HEK293 (cell line): ENCODE data around the gene RECQL.
"Not testable (repeated sequence)": the region's sequence is repeated elsewhere in the genome, so short reads cannot be mapped to it uniquely, and the experiment has no call there.

Source experiments
- CTCF ChIP-seq: fragments of 450-650 bp; formaldehyde crosslinking; IDR thresholded peaks from 2 replicates; pipeline ENCODE4 v1.5.1; 2016; ENCODE audit warnings: missing biosample characterization, missing genetic modification characterization
- KLF10 ChIP-seq: fragments of 450-650 bp; IDR thresholded peaks from 2 replicates; pipeline ENCODE4 v1.5.1; 2018; ENCODE audit warnings: missing biosample characterization, mild to moderate bottlenecking, missing genetic modification characterization
- SALL2 ChIP-seq: fragments of 450-650 bp; formaldehyde crosslinking; IDR thresholded peaks from 2 replicates; pipeline ENCODE4 v1.5.0; 2017; ENCODE audit warnings: missing biosample characterization, mild to moderate bottlenecking, missing genetic modification characterization, borderline replicate concordance
- SP2 ChIP-seq: fragments of 450-650 bp; formaldehyde crosslinking; IDR thresholded peaks from 2 replicates; pipeline ENCODE4 v1.5.1; 2016; ENCODE audit warnings: missing biosample characterization, missing genetic modification characterization
- ZBTB11 ChIP-seq: fragments of 450-650 bp; formaldehyde crosslinking; conservative IDR thresholded peaks from 2 replicates; pipeline ENCODE4 v1.5.1; 2016; ENCODE audit warnings: low read depth, missing biosample characterization, missing genetic modification characterization
- ZNF426 ChIP-seq: fragments of 450-650 bp; formaldehyde crosslinking; IDR thresholded peaks from 2 replicates; pipeline ENCODE4 v1.5.1; 2017; ENCODE audit warnings: missing biosample characterization, missing genetic modification characterization, mild to moderate bottlenecking, inconsistent platforms, moderate library complexity
- ZNF549 ChIP-seq: fragments of 450-650 bp; IDR thresholded peaks from 2 replicates; pipeline ENCODE4 v1.5.1; 2018; ENCODE audit warnings: missing biosample characterization, missing genetic modification characterization, mild to moderate bottlenecking, inconsistent platforms, moderate library complexity
- ZNF76 ChIP-seq: fragments of 450-650 bp; formaldehyde crosslinking; IDR thresholded peaks from 2 replicates; pipeline ENCODE4; 2016; ENCODE audit warnings: low read depth, missing biosample characterization, missing genetic modification characterization, borderline replicate concordance

GRCh38 chr12:21467334-21467733 is 34.1 kb downstream of the RECQL start:
- TF ChIP-seq CTCF (tag by site-specific recombination); ZBTB11 (tag by site-specific recombination); ZNF76 (tag by site-specific recombination); ZNF549; SP2 (tag by site-specific recombination); ZNF426; KLF10; SALL2 (tag by site-specific recombination): not testable (repeated sequence)
